IgD-negative memory B cell (primary cell): ENCODE data around the gene GGA2. TPM values are rescaled to one million over a fixed set of nuclear protein-coding genes. Genes with fewer than 3 reads are reported as not detected.
"Not testable (repeated sequence)": the region's sequence is repeated elsewhere in the genome, so short reads cannot be mapped to it uniquely, and the experiment has no call there.

Experiments used
- H3K27ac Mint-ChIP-seq, 3 donors: one replicate each; pipeline ENCODE4 v1.8.0; 2020 to 2022; ENCODE audit warnings: mild to moderate bottlenecking in 3 of 3, mixed read lengths in 3 of 3, moderate library complexity in 1 of 3
- H3K27me3 Mint-ChIP-seq: one replicate; pipeline ENCODE4 v1.8.0; 2021; ENCODE audit warnings: mixed read lengths
- H3K36me3 Mint-ChIP-seq: one replicate; pipeline ENCODE4 v1.8.0; 2020; ENCODE audit warnings: mild to moderate bottlenecking, mixed read lengths
- H3K4me1 Mint-ChIP-seq, 3 donors: one replicate each; pipeline ENCODE4 v1.8.0; 2020 to 2022; ENCODE audit warnings: mixed read lengths in 3 of 3, mild to moderate bottlenecking in 1 of 3
- H3K4me3 Mint-ChIP-seq, 4 donors: one replicate each; pipeline ENCODE4 v1.8.0; 2020 to 2022; ENCODE audit warnings: mild to moderate bottlenecking in 4 of 4, mixed read lengths in 4 of 4, moderate library complexity in 3 of 4
- H3K9me3 Mint-ChIP-seq, 3 donors: one replicate each; pipeline ENCODE4 v1.8.0; 2020 to 2021; ENCODE audit warnings: mixed read lengths in 3 of 3, mild to moderate bottlenecking in 1 of 3
- polyA plus RNA-seq: library from polyadenylated mRNA; unstranded; fragments of 300-500 nt; fragmentation: Illumina TruSeq; gene quantifications from one replicate; pipeline ENCODE4 v1.2.3, GENCODE V29; 2021

Gene GGA2
- polyA plus RNA-seq, 1 donor from 2014 or later, result 219 TPM

DNA sequence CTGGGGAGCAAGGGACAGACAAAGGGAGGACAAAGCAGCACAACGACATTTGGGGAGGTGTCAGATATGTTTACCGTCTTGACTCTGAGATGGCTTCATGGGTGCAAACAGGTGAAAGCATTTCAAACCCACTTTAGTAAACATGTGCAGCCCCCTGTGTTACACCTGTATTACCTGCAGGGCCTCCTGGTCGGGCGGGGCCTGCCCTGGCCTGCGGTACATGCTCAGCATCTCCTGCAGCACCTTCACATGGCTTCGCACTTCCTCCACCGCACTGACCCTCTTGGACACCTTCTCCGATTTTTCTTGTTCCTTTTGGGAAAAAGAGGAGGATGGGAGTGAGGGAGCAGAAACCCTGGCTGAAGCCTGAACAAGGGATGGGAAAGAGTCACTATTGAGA, 24.5 kb downstream of the GGA2 start:
- Mint-ChIP-seq H3K4me3 (no peak overlapping the region), H3K36me3 (peaks cover 3% of the 10 kb centered on the region), H3K27ac (peak overlapping the region in 1 of 3 donors; percentile 56), H3K4me1 (peaks cover 0 to 4% (median 2%) of the 10 kb centered on the region in 3 donors), H3K9me3 (no peaks in the 10 kb centered on the region), H3K27me3 (no peaks in the 10 kb centered on the region)

DNA sequence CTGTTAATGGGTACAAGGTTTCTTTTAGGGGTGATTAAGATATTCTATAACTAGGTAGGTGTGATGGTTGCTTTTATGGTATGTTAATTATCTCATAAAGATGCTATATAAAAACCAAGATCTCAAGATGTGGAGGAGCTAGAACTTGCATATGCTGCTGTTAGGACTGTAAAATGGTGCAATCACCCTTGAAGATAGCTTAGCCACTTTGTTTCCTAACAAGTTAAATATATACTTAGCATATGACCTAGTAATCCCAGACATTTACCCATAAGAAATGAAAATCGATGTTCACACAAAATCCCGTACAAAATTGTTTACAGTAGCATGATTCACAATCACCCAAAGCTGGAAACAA, 25.1 kb downstream of the GGA2 start:
- Mint-ChIP-seq H3K36me3 (peaks cover 3% of the 10 kb centered on the region), H3K27ac (peak overlapping the region in 1 of 3 donors; percentile 56), H3K27me3 (no peaks in the 10 kb centered on the region)

DNA sequence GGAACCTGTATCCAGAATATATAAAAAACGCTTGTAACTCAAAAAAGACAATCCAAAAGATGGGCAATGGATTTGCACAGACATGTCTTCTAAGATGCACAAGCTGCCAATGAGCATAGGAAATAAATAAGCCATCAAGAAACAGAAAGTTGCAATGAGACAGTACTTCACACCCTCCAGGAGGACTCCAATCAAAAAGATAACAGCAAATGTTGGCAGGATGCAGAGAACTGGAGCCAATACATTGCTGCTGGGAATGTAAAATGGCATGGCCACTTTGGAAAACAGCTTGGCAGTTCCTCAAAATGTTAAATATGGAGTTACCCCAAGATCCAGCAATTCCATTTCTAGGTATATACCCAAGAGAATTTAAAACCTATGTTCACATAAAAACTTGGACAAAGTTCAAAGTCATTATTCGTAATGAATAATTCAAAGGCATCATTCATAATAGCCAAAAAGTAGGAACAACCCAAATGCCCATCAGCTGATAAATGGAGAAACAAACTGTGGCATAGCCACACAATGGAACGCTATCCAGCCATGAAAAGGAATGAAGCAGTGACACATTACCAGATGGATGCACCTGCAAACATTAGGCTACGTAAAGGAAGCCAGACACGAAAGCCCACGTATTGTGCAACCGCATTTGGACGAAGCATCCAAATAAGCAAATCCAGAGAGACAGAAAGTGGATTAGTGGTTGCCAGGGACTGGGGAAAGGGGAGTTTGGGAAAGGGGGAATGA, 25.6 kb downstream of the GGA2 start:
- Mint-ChIP-seq H3K4me3 (peak overlapping the region in 1 of 4 donors; percentile 27), H3K36me3 (peaks cover 3% of the 10 kb centered on the region), H3K9me3 (no peaks in the 10 kb centered on the region), H3K27ac (peak overlapping the region in 1 of 3 donors; percentile 56), H3K27me3 (no peaks in the 10 kb centered on the region), H3K4me1 (peaks cover 0 to 4% (median 2%) of the 10 kb centered on the region in 3 donors)

More for the DNA sequence above, 25.1 kb downstream of the GGA2 start:
- peaks cover 0 to 4% (median 2%) of the 10 kb centered on the region in 3 donors for H3K4me1 Mint-ChIP-seq
- H3K4me3 Mint-ChIP-seq, result no peak overlapping the region
- no peaks in the 10 kb centered on the region for H3K9me3 Mint-ChIP-seq

DNA sequence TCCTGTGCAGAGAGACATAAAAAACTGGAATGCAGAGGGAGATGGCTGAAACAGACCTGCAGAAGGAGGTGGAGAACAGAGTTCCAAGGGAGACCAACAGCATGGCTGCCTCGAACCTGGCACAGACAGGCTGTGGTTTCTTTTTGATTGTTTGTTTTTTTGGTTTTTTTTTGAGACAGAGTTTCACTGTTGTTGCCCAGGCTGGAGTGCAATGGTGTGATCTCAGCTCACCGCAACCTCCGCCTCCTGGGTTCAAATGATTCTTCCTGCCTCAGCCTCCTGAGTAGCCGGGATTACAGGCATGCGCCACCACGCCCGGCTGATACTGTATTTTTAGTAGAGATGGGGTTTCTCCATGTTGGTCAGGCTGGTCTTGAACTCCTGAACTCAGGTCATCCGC, 26.8 kb downstream of the GGA2 start:
- H3K9me3 Mint-ChIP-seq, H3K4me3 Mint-ChIP-seq, H3K36me3 Mint-ChIP-seq, H3K4me1 Mint-ChIP-seq, H3K27me3 Mint-ChIP-seq: not testable (repeated sequence)
- H3K27ac Mint-ChIP-seq, result peak overlapping the region; percentile 18 to 88 (median 27)

DNA sequence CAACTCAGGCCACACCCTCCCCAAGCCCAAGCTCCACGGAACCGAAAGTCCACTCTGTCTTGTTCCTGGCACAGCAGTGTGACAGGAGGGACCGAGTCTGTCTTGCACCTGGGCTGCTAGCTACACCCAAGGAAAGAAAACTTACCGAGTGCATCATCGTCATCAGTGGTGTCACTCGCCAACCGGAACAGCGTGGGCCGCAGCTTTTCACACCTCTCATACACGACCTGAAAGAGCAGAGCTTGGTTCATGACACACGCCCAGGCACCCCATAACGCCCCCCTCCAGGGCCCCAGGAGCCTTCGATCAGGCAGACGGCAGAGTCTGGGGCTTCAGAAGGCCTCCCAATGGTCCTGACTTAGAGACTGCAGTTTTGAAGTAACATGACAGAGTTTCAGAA, 27.5 kb downstream of the GGA2 start:
- Mint-ChIP-seq H3K36me3 (peaks cover 5% of the 10 kb centered on the region), H3K9me3 (no peaks in the 10 kb centered on the region), H3K4me1 (peaks cover 0 to 4% (median 2%) of the 10 kb centered on the region in 3 donors), H3K4me3 (no peak overlapping the region), H3K27me3 (no peaks in the 10 kb centered on the region), H3K27ac (peak overlapping the region; percentile 18 to 88 (median 27))

DNA sequence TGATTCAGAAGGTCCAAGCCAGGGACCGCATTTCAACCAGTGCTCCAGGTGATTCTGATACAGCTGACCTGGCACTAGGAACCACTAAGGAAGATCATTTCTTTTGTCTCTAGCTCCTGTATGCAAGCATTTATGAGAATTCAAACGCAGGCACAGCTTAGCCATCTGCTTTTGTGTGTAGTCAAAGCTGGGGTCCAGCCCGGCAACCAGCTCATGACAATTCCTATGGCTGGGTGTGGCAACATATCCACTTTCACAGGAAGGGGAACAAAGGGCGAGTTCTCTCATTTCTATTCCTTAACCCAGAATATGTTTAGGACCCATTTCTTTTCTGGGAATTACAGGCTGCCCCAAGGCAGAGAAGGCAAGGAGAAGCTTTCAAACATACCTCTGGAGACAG, 30.0 kb downstream of the GGA2 start:
- Mint-ChIP-seq H3K4me1 (peaks cover 2 to 4% (median 4%) of the 10 kb centered on the region in 3 donors), H3K27me3 (no peaks in the 10 kb centered on the region), H3K36me3 (peaks cover 1% of the 10 kb centered on the region), H3K27ac (peak overlapping the region in 1 of 3 donors; percentile 45), H3K9me3 (no peaks in the 10 kb centered on the region), H3K4me3 (peak overlapping the region in 1 of 4 donors; percentile 17)

DNA sequence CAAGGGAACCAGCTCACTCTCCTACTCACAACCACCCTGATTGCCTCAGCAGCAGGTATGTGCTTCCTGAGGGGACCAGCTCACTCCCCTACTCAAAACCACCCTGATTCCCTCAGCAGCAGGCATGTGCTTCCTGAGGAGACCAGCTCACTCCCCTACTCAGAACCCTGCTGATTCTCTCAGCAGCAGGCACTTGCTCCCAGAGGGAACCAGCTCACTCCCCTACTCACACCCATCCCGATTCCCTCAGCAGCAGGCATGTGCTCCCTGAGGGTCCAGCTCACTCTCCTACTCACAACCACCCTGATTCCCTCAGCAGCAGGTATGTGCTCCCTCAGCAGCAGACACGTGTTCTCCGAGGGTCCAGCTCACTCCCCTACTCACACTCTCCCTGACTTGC, 31.2 kb downstream of the GGA2 start:
- no peaks in the 10 kb centered on the region for H3K27me3 Mint-ChIP-seq
- H3K9me3 Mint-ChIP-seq, result no peaks in the 10 kb centered on the region
- H3K4me3 Mint-ChIP-seq, result no peak overlapping the region
- H3K27ac Mint-ChIP-seq, result peak overlapping the region; percentile 45 to 93 (median 85)
- peaks cover 2 to 4% (median 4%) of the 10 kb centered on the region in 3 donors for H3K4me1 Mint-ChIP-seq
- H3K36me3 Mint-ChIP-seq, result peaks cover 1% of the 10 kb centered on the region

DNA sequence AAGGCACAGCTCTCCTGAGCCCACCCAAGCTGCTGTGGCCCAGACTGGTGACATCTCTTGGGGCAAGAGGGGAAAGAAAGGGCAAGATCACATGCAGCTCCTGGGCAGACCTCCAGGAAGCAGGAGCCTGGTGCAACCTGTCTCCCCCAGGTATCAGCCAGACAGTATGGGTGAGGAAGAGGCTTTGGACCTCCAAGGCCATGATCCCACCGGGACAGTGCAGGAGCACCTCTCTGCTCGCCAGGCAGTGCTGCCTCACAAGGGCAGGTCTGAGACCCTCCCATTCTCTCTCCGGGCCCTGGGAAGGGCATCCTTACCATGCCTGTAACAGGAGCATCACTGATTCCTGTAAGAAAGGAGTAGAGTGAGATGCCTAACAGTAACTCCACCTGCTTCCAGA, 31.7 kb downstream of the GGA2 start:
- Mint-ChIP-seq H3K9me3 (no peaks in the 10 kb centered on the region), H3K27ac (peak overlapping the region in 2 of 3 donors; percentile 32 to 93), H3K4me1 (peaks cover 2 to 4% (median 4%) of the 10 kb centered on the region in 3 donors), H3K36me3 (peaks cover 1% of the 10 kb centered on the region), H3K27me3 (no peaks in the 10 kb centered on the region), H3K4me3 (no peak overlapping the region)

DNA sequence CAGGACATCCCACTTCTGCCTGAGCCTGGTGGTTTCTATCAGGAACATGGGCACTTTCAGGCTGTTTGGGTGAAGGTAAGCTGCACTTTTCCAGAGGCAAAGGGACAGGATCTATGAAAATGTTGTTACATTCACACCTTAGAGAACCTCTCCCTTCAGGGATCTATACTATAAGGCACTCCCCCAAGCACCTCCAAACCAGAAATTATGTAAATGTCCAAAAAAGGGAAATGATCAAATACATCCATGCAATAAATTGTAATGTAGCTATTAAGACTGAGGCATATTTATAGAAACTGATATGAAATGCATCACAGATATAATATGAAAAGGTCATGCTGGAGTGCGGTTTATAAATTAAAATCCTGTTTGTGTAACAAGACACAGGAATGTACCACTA, 34.0 kb downstream of the GGA2 start:
- Mint-ChIP-seq H3K36me3 (peaks cover 1% of the 10 kb centered on the region), H3K4me1 (peaks cover 0 to 4% (median 0%) of the 10 kb centered on the region in 3 donors), H3K4me3 (no peak overlapping the region), H3K27me3 (no peaks in the 10 kb centered on the region), H3K9me3 (no peaks in the 10 kb centered on the region), H3K27ac (peak overlapping the region in 2 of 3 donors; percentile 13 to 29)

DNA sequence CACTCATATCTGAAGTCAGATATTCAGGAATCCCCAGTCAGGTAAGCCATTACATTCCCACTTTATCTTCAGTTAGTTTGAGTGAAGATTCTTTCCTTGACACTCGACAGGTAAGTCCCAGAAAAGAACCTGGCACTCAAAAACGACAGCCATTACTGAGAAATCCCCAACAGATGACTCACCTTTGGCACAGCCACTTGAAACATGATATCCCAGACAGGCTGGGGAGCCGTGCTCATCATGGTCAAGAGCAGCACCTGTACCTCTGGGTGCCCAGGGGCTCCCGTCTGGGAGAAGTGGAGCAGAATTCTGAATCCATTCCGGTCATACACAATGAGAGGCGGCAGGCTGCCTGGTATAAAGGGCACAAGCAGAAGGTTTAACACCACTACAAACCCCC, 40.5 kb downstream of the GGA2 start:
- no peaks in the 10 kb centered on the region for H3K27me3 Mint-ChIP-seq
- no peaks in the 10 kb centered on the region for H3K36me3 Mint-ChIP-seq
- H3K9me3 Mint-ChIP-seq, result no peaks in the 10 kb centered on the region
- H3K4me1 Mint-ChIP-seq, result no peaks in the 10 kb centered on the region
- no peak overlapping the region for H3K27ac Mint-ChIP-seq
- H3K4me3 Mint-ChIP-seq, result no peak overlapping the region

DNA sequence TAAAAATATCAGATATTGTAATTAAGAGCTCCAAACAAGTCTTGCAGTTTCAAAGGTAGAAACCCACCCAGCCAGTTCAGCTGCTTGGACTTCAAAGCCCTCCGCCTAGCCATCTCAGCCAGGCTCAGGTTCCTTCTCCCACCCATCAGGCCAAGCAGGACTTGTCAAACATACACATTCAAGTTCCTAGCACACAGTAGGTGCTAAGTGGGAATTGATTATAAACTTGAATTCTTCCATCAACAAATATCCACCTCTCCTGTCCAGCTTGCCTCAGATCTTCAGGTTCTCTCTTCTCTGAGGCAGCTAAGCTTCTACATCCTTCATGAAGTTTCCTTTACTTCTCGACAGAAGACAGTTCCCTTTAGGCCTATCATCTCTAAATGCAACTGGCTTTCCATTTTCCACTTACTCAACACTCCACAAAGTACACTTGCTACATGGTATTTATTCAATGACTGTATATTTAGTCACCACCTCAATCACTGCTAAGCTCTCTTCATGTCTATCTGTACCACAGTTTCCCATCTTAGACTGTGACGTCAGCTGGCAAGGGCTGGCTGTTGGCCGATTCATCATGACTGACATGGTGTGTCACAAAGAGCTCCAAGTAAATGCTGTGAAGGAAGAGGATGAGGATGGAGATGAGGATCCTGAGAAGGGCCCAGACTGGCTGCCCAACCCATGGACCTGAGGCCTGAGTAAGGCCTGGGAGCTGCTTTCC, 44.0 kb downstream of the GGA2 start:
- Mint-ChIP-seq H3K9me3 (no peaks in the 10 kb centered on the region), H3K27ac (peak overlapping the region in 1 of 3 donors; percentile 89), H3K36me3 (no peaks in the 10 kb centered on the region), H3K4me1 (peaks cover 0 to 2% (median 0%) of the 10 kb centered on the region in 3 donors), H3K27me3 (no peaks in the 10 kb centered on the region), H3K4me3 (peak overlapping the region in 1 of 4 donors; percentile 8)

DNA sequence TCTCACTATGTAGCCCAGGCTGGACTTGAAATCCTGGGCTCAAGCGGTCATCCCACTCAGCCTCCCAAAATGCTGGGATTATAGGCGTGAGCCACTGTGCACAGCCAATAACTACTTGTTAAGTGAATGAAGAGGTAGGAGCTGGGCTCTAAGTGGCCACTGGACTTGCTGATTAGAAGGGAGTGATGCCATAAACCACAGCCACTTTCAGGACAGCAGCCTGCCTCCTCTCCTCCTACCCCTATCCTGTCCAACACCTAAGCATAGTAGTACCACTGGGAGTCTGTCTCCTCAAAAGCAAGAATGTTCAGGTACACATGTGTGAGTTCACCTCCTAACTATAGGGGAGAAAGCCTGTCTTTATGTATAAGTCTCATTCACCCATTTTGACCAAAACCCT, 45.1 kb downstream of the GGA2 start:
- Mint-ChIP-seq H3K27ac (no peak overlapping the region), H3K4me1 (peaks cover 0 to 2% (median 0%) of the 10 kb centered on the region in 3 donors), H3K4me3 (no peak overlapping the region), H3K9me3 (no peaks in the 10 kb centered on the region), H3K27me3 (no peaks in the 10 kb centered on the region), H3K36me3 (no peaks in the 10 kb centered on the region)

DNA sequence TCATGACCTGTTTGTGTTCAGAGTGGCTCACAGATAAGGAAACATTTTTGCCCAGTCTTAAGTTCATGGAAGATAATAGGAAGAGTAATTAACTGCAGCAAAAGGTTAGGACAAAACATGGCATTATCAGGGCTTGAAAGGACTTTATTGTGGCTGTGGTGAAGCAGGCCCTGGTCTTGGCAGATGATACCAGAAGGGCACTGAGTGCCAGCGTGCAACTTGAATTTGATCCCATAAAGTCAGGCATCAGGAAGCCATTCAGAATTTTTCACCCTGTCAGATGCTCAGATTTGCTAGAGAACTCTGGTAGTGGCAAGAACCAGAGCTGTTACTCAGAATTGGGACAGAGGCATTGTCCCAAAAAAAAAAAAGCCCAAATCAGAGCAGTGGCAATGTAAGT, 46.1 kb downstream of the GGA2 start:
- no peaks in the 10 kb centered on the region for H3K27me3 Mint-ChIP-seq
- peaks cover 0 to 2% (median 0%) of the 10 kb centered on the region in 3 donors for H3K4me1 Mint-ChIP-seq
- H3K36me3 Mint-ChIP-seq, result no peaks in the 10 kb centered on the region
- H3K27ac Mint-ChIP-seq, result peak overlapping the region in 2 of 3 donors; percentile 2 to 47
- H3K4me3 Mint-ChIP-seq, result no peak overlapping the region
- H3K9me3 Mint-ChIP-seq, result no peaks in the 10 kb centered on the region

DNA sequence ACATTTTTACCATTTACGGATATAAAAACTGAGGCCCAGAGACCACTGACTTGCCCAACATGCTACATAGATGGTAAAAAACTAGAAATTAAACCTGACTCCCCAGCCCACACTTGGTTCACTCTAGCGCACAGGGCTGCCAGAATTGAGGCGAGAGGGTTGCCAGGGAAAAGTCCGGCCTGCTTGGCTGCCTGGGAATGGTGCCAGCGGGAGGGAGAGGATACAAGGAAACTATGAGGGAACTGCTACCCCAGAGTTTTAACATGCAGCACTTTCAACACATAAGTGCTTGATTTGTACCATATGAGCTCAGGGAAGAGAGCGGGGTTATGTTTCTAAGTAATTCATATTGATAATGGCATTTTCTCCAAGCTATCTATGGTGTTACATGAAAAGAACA, 47.3 kb downstream of the GGA2 start:
- H3K9me3 Mint-ChIP-seq, H3K36me3 Mint-ChIP-seq, H3K4me1 Mint-ChIP-seq, H3K27me3 Mint-ChIP-seq: not testable (repeated sequence)
- Mint-ChIP-seq H3K4me3 (peak overlapping the region in 1 of 4 donors; percentile 27), H3K27ac (peak overlapping the region in 1 of 3 donors; percentile 4)

DNA sequence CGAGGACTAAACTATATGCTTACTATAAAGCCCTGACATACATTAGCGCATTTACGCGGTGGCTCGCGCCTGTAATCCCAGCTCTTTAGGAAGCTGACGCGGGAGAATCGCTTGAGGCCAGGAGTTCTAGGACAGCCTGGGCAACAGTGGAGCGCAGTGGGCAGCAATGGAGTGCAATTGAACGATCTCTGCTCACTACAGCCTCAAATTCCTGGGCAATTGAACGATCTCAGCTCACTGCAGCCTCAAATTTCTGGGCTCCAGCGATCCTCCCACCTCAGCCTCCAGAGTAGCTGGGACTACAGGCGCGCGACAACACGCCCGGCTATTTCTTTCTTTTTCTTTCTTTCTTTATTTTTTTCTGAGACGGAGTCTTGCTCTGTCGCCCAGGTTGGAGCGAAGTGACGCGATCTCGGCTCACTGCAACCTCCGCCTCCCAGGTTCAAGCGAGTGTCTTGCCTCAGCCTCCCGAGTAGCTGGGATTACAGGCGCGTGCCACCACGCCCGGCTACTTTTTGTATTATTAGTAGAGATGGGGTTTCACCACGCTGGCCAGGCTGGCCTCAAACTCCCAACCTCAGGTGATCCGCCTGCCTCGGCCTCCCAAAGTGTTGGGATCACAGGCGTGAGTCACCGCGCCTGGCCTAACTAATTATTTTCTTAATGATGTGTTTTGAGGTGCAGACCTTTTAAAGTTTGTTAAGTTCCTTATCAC, 56.8 kb downstream of the GGA2 start:
- no peaks in the 10 kb centered on the region for H3K36me3 Mint-ChIP-seq
- H3K27me3 Mint-ChIP-seq, result no peaks in the 10 kb centered on the region
- peaks cover 14 to 21% (median 16%) of the 10 kb centered on the region in 3 donors for H3K4me1 Mint-ChIP-seq
- H3K9me3 Mint-ChIP-seq, result no peaks in the 10 kb centered on the region
- peak overlapping the region; percentile 91 to 98 (median 97) for H3K4me3 Mint-ChIP-seq
- H3K27ac Mint-ChIP-seq, result peak overlapping the region; percentile 95 to 97 (median 95)
